PFSK-1 (cell line): Measurements from ENCODE around the gene WFDC5.

Source experiments
- FOXP2 ChIP-seq: optimal IDR thresholded peaks from 2 replicates; pipeline ENCODE3; 2011; ENCODE audit warnings: borderline replicate concordance, control low read depth, inconsistent platforms; ENCODE audit not compliant: insufficient read depth; ENCODE audit errors: extremely low read length, extremely low read depth
- POLR2AphosphoS5 ChIP-seq: IDR thresholded peaks from 2 replicates; pipeline ENCODE4 v1.6.1; 2012; ENCODE audit warnings: low read depth, mild to moderate bottlenecking, control low read depth, low read length, moderate library complexity
- REST ChIP-seq, 2 experiments: IDR thresholded peaks; 2 replicates each; pipeline versions ENCODE4 v1.6.1 to v1.8.0; 2011 to 2012; ENCODE audit warnings: low read depth in 2 of 2, low read length in 2 of 2, control low read depth in 1 of 2, inconsistent platforms in 1 of 2, mild to moderate bottlenecking in 1 of 2, moderate library complexity in 1 of 2; ENCODE audit not compliant: insufficient read depth in 1 of 2
- SIN3A ChIP-seq: IDR thresholded peaks from 2 replicates; pipeline ENCODE4 v1.6.1; 2012; ENCODE audit warnings: mild to moderate bottlenecking, low read length, moderate library complexity, borderline replicate concordance; ENCODE audit not compliant: insufficient read depth
- TAF1 ChIP-seq: IDR thresholded peaks from 2 replicates; pipeline ENCODE4 v1.6.1; 2012; ENCODE audit warnings: low read length, control low read depth, borderline replicate concordance; ENCODE audit not compliant: insufficient read depth

WFDC5 gene

DNA sequence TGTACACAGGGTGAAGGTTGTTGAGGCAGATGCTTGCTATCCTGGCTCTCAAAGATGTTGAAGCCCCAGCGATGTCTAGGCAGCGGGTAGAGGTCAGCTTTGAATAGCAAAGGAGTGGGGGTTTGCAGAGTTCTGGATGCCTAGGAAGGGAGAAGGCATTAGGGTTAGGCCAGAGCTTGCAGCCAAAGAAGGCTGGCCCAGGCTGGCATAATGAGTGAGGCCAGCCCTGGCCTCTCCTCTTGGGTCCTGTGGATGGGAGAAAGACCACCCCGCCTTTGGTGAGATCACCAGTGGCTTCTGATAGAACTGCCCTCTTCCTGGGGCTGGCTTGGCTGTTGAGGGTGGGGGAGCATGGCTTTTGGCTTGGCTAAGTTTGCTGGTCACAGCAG is 406 bp upstream of the WFDC5 start:
- TF ChIP-seq POLR2AphosphoS5 (no peak), SIN3A (no peak), REST (IDR thresholded peaks at IDR 0.05; ENCODE audit: insufficient read depth in 1 of 2, low read depth in 2 of 2, low read length in 2 of 2) (no peak), FOXP2 (no peak), TAF1 (no peak)

- TF ChIP-seq FOXP2 = no peak
- no peak for TF ChIP-seq SIN3A
- TF ChIP-seq POLR2AphosphoS5 = no peak
- no peak for TF ChIP-seq TAF1
- TF ChIP-seq REST (IDR thresholded peaks at IDR 0.05; ENCODE audit: insufficient read depth in 1 of 2, low read depth in 2 of 2, low read length in 2 of 2) = no peak
These were observed 1.1 kb downstream of the WFDC5 start for GRCh38 chr20:45113865-45114264.

- TF ChIP-seq REST (IDR thresholded peaks at IDR 0.05; ENCODE audit: insufficient read depth in 1 of 2, low read depth in 2 of 2, low read length in 2 of 2) = no peak
- TF ChIP-seq SIN3A = no peak
- TF ChIP-seq TAF1 = no peak
- TF ChIP-seq POLR2AphosphoS5 = no peak
- no peak for TF ChIP-seq FOXP2
These were observed 2.2 kb downstream of the WFDC5 start for GRCh38 chr20:45112754-45113153.

DNA sequence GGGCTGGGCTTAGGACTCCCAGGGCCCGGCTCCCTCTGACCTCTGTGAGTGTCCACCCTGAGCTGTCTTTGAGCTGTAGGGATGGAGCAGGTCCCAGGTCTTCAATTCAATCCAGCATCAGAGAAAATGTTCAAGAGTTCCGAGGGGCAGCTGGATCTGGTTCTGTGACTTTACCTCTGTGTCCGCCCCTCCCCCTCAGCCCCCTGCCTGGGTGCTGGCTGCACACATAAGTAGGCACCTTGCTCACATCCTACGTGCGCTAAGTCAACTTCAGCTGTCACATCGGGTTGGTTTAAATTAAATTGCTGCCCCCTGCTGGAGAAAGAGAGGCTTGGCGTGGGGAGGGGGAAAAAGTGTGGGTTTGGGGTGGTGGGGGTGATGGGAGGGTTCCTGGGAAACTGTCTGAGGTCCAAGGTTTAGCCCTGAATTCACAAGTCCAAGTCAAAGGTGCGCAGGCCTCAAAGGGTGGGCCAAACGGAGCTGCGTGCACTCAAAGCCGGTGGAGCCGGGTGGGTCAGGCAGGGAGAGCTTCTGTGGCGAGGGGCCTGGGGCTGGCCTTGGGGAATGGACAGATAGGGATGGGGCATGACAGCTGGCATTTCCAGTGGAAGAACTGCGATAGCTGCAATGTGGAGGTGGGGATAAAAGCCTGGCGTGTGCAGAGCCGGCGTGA is 3.0 kb downstream of the WFDC5 start:
- TF ChIP-seq TAF1 (no peak), SIN3A (no peak), POLR2AphosphoS5 (no peak), REST (IDR thresholded peaks at IDR 0.05; ENCODE audit: insufficient read depth in 1 of 2, low read depth in 2 of 2, low read length in 2 of 2) (no peak), FOXP2 (no peak)

- TF ChIP-seq SIN3A (no peak), FOXP2 (no peak), TAF1 (no peak), POLR2AphosphoS5 (no peak), REST (IDR thresholded peaks at IDR 0.05; ENCODE audit: insufficient read depth in 1 of 2, low read depth in 2 of 2, low read length in 2 of 2) (no peak)
These were observed 3.7 kb downstream of the WFDC5 start for GRCh38 chr20:45111285-45111684.
